Measurements from ENCODE around the gene RABGEF1.
"Not testable (repeated sequence)": the region's sequence is repeated elsewhere in the genome, so short reads cannot be mapped to it uniquely, and the experiment has no call there.

The RABGEF1 gene

GRCh38 chr7:66710752-66711151 lies 29.8 kb upstream of the RABGEF1 start:
- not testable (repeated sequence) for H3K36me3 ChIP-seq (ENCODE audit: insufficient read depth, low read length); H3K27me3 ChIP-seq (ENCODE audit: control insufficient read depth in 1 of 2, insufficient read depth in 2 of 2, low read length in 2 of 2); H3K4me1 ChIP-seq (ENCODE audit: insufficient read depth, low read length); H3K4me3 ChIP-seq (ENCODE audit: low read depth in 1 of 2, low read length in 2 of 2); H3K27ac ChIP-seq (ENCODE audit: low read depth, low read length); H3K9me3 ChIP-seq (ENCODE audit: low read length); H3K9ac ChIP-seq (ENCODE audit: low read length)

- no peaks in the 10 kb centered on the region for H3K4me1 ChIP-seq (ENCODE audit: insufficient read depth, low read length)
- H3K9ac ChIP-seq (ENCODE audit: low read length) = no peak overlapping the region
- peaks cover 5% of the 10 kb centered on the region for H3K36me3 ChIP-seq (ENCODE audit: insufficient read depth, low read length)
- H3K4me3 ChIP-seq (ENCODE audit: low read depth in 1 of 2, low read length in 2 of 2) = no peak overlapping the region
- H3K9me3 ChIP-seq (ENCODE audit: low read length) = no peaks in the 10 kb centered on the region
- H3K27me3 ChIP-seq (ENCODE audit: control insufficient read depth in 1 of 2, insufficient read depth in 2 of 2, low read length in 2 of 2) = no peaks in the 10 kb centered on the region
- H3K27ac ChIP-seq (ENCODE audit: low read depth, low read length) = no peak overlapping the region
Measured at GRCh38 chr7:66713687-66714086, 26.8 kb upstream of the RABGEF1 start.

GRCh38 chr7:66716634-66717033 lies 23.9 kb upstream of the RABGEF1 start:
- H3K27me3 ChIP-seq (ENCODE audit: control insufficient read depth in 1 of 2, insufficient read depth in 2 of 2, low read length in 2 of 2); H3K9me3 ChIP-seq (ENCODE audit: low read length); H3K4me3 ChIP-seq (ENCODE audit: low read depth in 1 of 2, low read length in 2 of 2); H3K27ac ChIP-seq (ENCODE audit: low read depth, low read length); H3K4me1 ChIP-seq (ENCODE audit: insufficient read depth, low read length); H3K9ac ChIP-seq (ENCODE audit: low read length); H3K36me3 ChIP-seq (ENCODE audit: insufficient read depth, low read length): not testable (repeated sequence)

GRCh38 chr7:66720561-66720960 lies 20.0 kb upstream of the RABGEF1 start:
- no peak overlapping the region for H3K4me3 ChIP-seq (ENCODE audit: low read depth in 1 of 2, low read length in 2 of 2)
- no peaks in the 10 kb centered on the region for H3K4me1 ChIP-seq (ENCODE audit: insufficient read depth, low read length)
- H3K9me3 ChIP-seq (ENCODE audit: low read length) = no peaks in the 10 kb centered on the region
- no peak overlapping the region for H3K27ac ChIP-seq (ENCODE audit: low read depth, low read length)
- no peak overlapping the region for H3K9ac ChIP-seq (ENCODE audit: low read length)
- no peaks in the 10 kb centered on the region for H3K27me3 ChIP-seq (ENCODE audit: control insufficient read depth in 1 of 2, insufficient read depth in 2 of 2, low read length in 2 of 2)
- H3K36me3 ChIP-seq (ENCODE audit: insufficient read depth, low read length) = no peaks in the 10 kb centered on the region

DNA sequence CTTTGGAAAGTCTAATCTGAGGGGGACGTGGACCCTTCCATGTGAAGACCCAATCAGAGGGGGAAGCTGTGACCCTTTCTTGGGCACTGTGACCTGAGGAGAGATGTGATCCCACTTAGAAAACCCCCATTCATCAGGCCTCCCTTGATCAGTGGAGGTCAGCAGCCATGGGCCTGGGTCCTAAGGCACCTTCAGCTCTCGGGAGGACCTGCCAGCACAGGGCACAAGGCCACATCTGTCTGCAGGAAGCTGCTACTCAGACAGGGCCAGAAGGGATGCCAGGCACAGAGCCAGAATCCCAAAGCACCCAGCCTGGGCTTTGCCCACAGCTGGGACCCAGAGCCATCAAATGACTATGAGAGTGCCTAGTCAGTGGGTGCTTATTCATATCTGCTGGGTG lies 14.7 kb upstream of the RABGEF1 start:
- H3K27me3 ChIP-seq (ENCODE audit: control insufficient read depth in 1 of 2, insufficient read depth in 2 of 2, low read length in 2 of 2) = no peaks in the 10 kb centered on the region
- peaks cover 9% of the 10 kb centered on the region for H3K36me3 ChIP-seq (ENCODE audit: insufficient read depth, low read length)
- H3K4me1 ChIP-seq (ENCODE audit: insufficient read depth, low read length) = no peaks in the 10 kb centered on the region
- H3K9ac ChIP-seq (ENCODE audit: low read length) = no peak overlapping the region
- H3K27ac ChIP-seq (ENCODE audit: low read depth, low read length) = no peak overlapping the region
- H3K9me3 ChIP-seq (ENCODE audit: low read length) = no peaks in the 10 kb centered on the region
- H3K4me3 ChIP-seq (ENCODE audit: low read depth in 1 of 2, low read length in 2 of 2) = no peak overlapping the region

DNA sequence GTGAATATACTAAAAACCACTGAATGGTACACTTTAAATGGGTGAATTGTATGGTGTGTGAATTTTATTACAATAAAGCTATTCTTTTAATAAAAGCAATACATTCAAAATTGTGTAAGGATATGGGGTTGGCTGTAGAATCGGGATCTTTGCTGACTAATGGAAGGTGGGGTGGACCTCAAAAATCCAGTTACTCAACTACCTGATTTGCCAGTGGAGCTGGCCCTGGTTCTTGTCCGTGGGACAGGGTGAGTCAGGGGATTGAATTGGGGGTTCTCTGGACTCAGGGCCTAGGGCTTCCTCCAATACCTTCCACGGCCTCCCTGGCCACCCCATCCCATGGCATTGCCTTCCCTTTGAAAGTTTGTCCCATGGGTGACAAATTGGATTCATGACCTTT lies 13.5 kb upstream of the RABGEF1 start:
- no peaks in the 10 kb centered on the region for H3K27me3 ChIP-seq (ENCODE audit: control insufficient read depth in 1 of 2, insufficient read depth in 2 of 2, low read length in 2 of 2)
- no peak overlapping the region for H3K27ac ChIP-seq (ENCODE audit: low read depth, low read length)
- H3K4me3 ChIP-seq (ENCODE audit: low read depth in 1 of 2, low read length in 2 of 2) = no peak overlapping the region
- no peaks in the 10 kb centered on the region for H3K4me1 ChIP-seq (ENCODE audit: insufficient read depth, low read length)
- H3K36me3 ChIP-seq (ENCODE audit: insufficient read depth, low read length) = peaks cover 9% of the 10 kb centered on the region
- H3K9me3 ChIP-seq (ENCODE audit: low read length) = no peaks in the 10 kb centered on the region
- H3K9ac ChIP-seq (ENCODE audit: low read length) = no peak overlapping the region

DNA sequence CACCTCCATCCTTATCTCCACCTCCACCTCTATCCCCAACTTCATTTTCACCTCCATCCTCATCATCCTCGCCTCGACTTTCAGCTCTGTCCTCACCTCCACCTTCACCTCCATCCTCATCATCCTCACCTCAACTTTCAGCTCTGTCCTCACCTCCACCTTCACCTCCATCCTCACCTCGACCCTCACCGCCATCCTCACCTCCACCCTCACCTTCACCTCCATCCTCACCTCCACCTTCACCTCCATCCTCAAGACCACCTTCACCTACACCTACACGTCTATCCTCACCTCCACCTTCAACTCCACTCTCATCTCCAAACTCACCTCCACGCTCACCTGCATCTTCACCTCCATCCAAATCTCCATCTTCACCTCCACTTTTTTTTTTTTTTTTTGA lies 12.0 kb upstream of the RABGEF1 start:
- no peak overlapping the region for H3K27ac ChIP-seq (ENCODE audit: low read depth, low read length)
- peaks cover 9% of the 10 kb centered on the region for H3K36me3 ChIP-seq (ENCODE audit: insufficient read depth, low read length)
- no peaks in the 10 kb centered on the region for H3K9me3 ChIP-seq (ENCODE audit: low read length)

DNA sequence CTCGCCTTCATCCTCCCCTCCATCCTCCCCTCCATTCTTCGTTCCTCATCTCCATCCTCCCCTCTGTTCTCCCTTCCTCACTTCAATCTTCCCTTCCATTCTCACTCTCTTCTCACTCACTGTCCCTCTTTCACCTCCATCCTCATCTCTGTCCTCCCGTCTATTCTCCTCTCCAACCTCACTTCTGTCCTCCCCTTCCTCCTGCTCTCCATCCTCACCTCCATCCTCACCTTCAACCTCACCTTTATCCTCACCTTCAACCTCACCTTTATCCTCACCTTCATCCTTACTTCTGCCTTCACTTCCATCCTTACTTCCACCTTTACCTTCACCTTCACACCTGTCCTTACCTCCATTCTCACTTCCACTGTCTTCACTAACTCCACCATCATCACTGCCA lies 11.3 kb upstream of the RABGEF1 start:
- Histone ChIP-seq H3K4me3 (ENCODE audit: low read depth in 1 of 2, low read length in 2 of 2) (no peak overlapping the region), H3K36me3 (ENCODE audit: insufficient read depth, low read length) (peaks cover 9% of the 10 kb centered on the region), H3K9ac (ENCODE audit: low read length) (no peak overlapping the region), H3K27ac (ENCODE audit: low read depth, low read length) (no peak overlapping the region), H3K4me1 (ENCODE audit: insufficient read depth, low read length) (no peaks in the 10 kb centered on the region), H3K9me3 (ENCODE audit: low read length) (no peaks in the 10 kb centered on the region), H3K27me3 (ENCODE audit: control insufficient read depth in 1 of 2, insufficient read depth in 2 of 2, low read length in 2 of 2) (no peaks in the 10 kb centered on the region)

More for the DNA sequence above, 12.0 kb upstream of the RABGEF1 start:
- Histone ChIP-seq H3K9ac (ENCODE audit: low read length) (no peak overlapping the region), H3K4me3 (ENCODE audit: low read depth in 1 of 2, low read length in 2 of 2) (no peak overlapping the region), H3K4me1 (ENCODE audit: insufficient read depth, low read length) (no peaks in the 10 kb centered on the region), H3K27me3 (ENCODE audit: control insufficient read depth in 1 of 2, insufficient read depth in 2 of 2, low read length in 2 of 2) (no peaks in the 10 kb centered on the region)

GRCh38 chr7:66731986-66732385 lies 8.5 kb upstream of the RABGEF1 start:
- no peak overlapping the region for H3K27ac ChIP-seq (ENCODE audit: low read depth, low read length)
- H3K4me1 ChIP-seq (ENCODE audit: insufficient read depth, low read length) = peaks cover 2% of the 10 kb centered on the region
- H3K36me3 ChIP-seq (ENCODE audit: insufficient read depth, low read length) = peaks cover 9% of the 10 kb centered on the region
- H3K4me3 ChIP-seq (ENCODE audit: low read depth in 1 of 2, low read length in 2 of 2) = no peak overlapping the region
- peaks cover 7% of the 10 kb centered on the region for H3K9me3 ChIP-seq (ENCODE audit: low read length)
- H3K9ac ChIP-seq (ENCODE audit: low read length) = no peak overlapping the region
- H3K27me3 ChIP-seq (ENCODE audit: control insufficient read depth in 1 of 2, insufficient read depth in 2 of 2, low read length in 2 of 2) = no peaks in the 10 kb centered on the region

DNA sequence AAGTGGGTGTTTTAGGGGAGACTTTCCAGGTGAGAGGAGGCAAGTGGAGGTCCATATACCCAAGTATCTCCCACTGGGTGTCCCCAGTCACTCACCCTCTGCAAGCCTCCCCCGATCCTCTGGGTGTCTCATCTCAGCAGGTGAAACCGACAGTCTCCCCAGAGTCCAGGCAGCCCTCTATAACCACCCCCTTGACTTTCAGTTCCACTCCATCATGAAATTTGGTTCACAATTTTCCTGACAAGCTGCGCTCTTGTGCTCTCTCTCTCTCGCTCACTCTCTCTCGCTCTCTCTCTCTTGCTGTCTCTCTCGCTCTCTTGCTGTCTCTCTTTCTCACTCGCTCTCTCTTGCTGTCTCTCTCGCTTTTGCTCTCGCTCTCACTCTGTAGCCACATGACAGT lies 8.1 kb upstream of the RABGEF1 start:
- no peaks in the 10 kb centered on the region for H3K27me3 ChIP-seq (ENCODE audit: control insufficient read depth in 1 of 2, insufficient read depth in 2 of 2, low read length in 2 of 2)
- no peak overlapping the region for H3K27ac ChIP-seq (ENCODE audit: low read depth, low read length)
- H3K4me1 ChIP-seq (ENCODE audit: insufficient read depth, low read length) = peaks cover 4% of the 10 kb centered on the region
- H3K4me3 ChIP-seq (ENCODE audit: low read depth in 1 of 2, low read length in 2 of 2) = no peak overlapping the region
- no peak overlapping the region for H3K9ac ChIP-seq (ENCODE audit: low read length)
- H3K36me3 ChIP-seq (ENCODE audit: insufficient read depth, low read length) = peaks cover 9% of the 10 kb centered on the region
- H3K9me3 ChIP-seq (ENCODE audit: low read length) = peaks cover 7% of the 10 kb centered on the region

- Histone ChIP-seq H3K4me3 (ENCODE audit: low read depth in 1 of 2, low read length in 2 of 2) (no peak overlapping the region), H3K27me3 (ENCODE audit: control insufficient read depth in 1 of 2, insufficient read depth in 2 of 2, low read length in 2 of 2) (no peaks in the 10 kb centered on the region), H3K36me3 (ENCODE audit: insufficient read depth, low read length) (peaks cover 9% of the 10 kb centered on the region), H3K9me3 (ENCODE audit: low read length) (peaks cover 7% of the 10 kb centered on the region), H3K9ac (ENCODE audit: low read length) (no peak overlapping the region), H3K4me1 (ENCODE audit: insufficient read depth, low read length) (peaks cover 4% of the 10 kb centered on the region), H3K27ac (ENCODE audit: low read depth, low read length) (no peak overlapping the region)
Measured at GRCh38 chr7:66734006-66734405, 6.5 kb upstream of the RABGEF1 start.

DNA sequence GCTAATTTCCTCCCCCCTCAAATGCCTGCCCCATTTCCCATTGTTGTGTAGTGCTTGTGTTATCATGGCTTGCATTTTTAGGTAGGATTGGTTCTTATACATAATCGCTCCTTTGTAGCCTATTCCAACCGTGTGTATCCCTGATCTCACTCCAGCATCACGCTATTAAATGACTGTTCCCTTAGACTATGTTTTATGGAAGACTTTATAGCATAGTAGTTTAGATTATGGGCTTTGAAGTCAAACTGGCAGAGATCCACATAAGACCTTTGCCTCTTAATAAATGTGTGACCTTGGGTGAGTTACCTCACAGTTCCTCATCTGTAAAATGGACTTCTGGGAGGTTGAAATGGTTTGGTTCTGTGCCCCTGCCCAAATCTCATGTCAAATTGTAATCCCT lies 5.4 kb upstream of the RABGEF1 start:
- Histone ChIP-seq H3K4me1 (ENCODE audit: insufficient read depth, low read length) (peaks cover 9% of the 10 kb centered on the region), H3K9me3 (ENCODE audit: low read length) (peaks cover 7% of the 10 kb centered on the region), H3K27me3 (ENCODE audit: control insufficient read depth in 1 of 2, insufficient read depth in 2 of 2, low read length in 2 of 2) (no peaks in the 10 kb centered on the region), H3K9ac (ENCODE audit: low read length) (no peak overlapping the region), H3K4me3 (ENCODE audit: low read depth in 1 of 2, low read length in 2 of 2) (no peak overlapping the region), H3K27ac (ENCODE audit: low read depth, low read length) (no peak overlapping the region), H3K36me3 (ENCODE audit: insufficient read depth, low read length) (no peaks in the 10 kb centered on the region)

Measured in muscle layer of colon (tissue), 2 donors.